ENCODE results near the gene CA9.

CA9 gene

DNA sequence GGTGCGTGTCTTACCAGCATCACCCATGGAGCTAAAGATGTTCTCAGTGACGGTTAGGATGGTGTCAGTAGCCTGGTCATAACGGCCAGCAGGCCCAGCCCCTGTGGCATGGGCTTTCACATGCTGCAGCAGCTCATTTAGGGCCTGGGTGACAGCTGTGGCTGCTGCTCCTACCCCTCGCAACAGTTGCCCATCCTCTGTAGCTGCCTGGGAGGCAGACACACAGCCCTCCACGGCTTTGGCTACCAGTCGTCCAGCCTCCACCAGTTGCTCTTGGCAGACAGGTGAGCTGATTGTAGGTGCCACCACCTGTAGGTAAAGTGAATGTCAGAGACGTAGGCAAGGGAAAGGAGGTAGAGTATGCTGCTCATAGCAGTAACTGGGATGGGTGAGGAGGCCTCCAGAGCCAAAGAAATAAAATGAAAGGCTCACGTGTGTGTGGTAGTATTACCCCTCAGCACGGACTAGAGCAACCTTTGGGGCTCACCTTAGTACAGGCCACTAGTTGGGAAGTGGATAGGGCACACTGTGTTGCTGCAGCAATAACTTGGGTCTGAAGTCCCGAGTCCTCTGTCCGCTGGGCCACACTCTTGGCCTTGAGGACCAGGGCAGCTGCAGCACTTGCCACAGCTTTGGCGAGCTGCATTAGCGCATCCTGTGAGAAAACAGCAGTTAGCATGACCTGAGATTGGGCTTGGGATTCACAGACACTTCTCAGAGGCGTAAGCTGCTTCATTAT lies 43.6 kb downstream of the CA9 start:
- no peak for DNase-seq (ENCODE audit: low read depth, low spot score)

DNA sequence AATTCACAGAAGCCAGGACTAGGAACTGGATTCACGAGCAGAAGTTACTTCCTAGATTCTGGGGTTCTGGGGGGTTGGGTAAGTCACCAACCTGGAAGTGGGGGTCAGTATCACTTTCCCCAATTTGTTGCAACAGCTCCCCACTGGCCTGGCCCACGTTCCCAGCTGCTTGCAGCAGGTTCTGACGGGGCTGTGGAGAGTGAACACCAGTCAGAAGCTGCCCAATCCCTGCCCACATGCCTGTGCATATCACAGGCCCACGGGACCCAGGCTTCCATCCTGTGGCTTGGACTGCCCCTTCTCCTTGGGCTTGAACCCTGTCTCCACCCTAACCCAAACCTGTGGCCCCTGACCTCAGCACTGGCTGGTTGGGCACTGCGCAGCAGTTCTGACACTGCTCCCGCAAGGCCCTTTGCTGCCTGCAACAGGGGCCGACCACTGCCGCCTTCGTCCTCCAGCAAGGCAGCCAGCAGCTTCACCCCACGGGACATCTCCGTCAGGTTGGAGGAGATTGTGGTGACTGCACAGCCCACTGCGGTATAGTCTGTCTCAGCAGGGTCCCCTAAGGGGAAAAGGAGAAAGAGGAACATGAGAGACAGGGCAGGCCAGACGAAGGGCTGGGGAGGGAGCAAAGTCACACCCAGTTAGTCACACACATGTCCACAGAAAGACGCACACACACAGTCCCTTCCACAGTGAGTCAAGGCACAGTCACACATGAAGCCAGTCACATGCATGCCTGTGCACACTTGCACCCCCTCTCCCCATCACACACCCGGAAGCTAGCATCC lies 45.2 kb downstream of the CA9 start:
- DNase-seq (ENCODE audit: low read depth, low spot score), result no peak

DNA sequence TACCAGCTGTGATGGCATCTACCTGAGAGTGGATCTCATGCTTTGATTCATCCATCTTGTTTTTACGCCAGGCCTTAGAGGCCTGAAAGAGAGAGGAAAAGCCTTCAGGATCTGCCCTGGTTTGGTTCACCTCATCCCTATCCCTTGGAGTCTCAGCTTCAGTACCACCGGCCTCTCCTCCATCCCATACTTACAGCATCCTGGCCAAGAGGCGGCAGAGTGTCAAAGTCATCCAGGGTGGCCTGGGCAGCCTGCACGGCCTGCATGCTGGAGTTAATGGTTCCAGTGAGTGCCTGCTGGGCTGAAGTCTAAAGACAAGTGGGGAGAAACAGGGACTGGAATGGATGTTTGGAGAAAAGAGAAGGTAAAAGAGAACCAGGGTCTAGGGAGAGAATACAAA lies 45.8 kb downstream of the CA9 start:
- DNase-seq (ENCODE audit: low read depth, low spot score), result no peak

DNA sequence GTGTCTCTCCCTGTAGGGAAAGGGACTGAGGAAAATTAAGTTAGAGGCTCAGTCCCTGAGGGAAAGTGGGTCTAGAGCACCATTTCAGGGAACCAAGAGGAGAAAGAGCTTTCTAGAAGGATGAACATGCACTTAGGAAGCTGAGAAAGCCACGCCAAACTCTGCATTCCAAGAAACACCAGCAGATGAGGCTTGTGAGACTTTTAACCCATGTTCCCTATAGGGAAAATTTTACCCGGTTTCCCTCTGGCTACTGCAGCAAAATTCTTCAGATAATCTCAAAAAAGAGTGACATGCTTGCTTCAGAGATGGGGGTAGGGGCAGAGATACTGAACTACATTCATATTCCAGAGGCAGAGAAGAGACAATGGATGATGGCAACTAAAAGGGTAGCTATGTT lies 49.7 kb downstream of the CA9 start:
- DNase-seq (ENCODE audit: low read depth, low spot score), result no peak

DNA sequence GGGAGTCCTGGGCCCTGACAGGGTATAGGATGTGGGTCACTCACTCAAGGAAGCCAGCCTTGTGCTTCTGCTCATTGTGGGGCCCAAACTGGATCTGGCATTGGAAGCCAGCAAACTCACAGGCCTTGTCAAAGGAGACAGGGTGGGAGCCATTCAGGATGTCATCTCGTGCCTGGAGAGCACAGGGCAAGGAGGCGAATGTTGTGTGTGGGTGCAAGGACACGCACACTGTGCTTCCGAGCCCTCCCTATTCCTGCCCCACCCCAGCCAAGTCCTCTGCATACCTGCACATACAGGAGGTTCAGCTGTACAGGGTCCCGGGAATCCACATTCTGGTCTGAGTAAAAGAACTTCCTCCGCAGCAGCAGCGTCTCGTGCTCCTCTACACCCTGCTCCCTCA lies 50.2 kb downstream of the CA9 start:
- DNase-seq (ENCODE audit: low read depth, low spot score), result no peak

DNA sequence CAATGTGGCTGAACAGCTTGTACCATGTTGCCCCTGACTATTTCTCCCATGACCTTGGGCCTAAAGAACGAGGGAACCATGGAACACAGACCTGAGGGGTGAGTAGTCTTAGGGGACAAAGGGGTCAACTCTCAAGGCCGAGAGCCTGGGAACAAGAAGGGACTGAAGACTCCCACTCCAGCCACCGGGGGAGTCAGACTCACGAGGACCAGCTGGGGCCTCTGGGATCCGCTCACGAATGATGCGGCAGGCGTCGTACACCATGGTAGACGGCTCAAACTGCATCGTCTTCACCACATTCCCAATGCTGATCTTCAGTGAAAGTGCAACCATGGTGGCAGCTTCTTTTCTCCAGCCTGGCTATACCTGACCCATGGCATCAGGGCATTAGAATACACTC lies 51.6 kb downstream of the CA9 start:
- no peak for DNase-seq (ENCODE audit: low read depth, low spot score)

DNA sequence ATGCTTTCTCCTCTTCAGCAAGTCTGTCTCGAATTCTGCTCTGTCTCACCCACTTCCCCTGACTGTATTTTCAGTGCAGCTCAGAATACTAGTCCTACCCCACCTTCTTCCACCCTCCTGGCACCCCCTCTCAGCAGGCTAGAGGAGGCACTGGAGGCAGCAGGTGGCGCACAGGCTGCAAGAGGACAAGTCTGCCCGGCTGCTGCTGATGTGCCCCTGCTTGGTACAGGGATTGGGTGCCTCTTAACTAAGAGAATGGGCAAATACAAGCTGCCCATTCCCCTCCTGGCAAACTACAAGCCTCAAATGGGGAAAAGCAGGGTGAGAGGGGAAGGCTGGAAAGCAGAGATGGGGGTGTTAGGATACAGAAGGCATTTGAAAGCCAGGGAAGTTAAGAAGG lies 53.2 kb downstream of the CA9 start:
- no peak for DNase-seq (ENCODE audit: low read depth, low spot score)

DNA sequence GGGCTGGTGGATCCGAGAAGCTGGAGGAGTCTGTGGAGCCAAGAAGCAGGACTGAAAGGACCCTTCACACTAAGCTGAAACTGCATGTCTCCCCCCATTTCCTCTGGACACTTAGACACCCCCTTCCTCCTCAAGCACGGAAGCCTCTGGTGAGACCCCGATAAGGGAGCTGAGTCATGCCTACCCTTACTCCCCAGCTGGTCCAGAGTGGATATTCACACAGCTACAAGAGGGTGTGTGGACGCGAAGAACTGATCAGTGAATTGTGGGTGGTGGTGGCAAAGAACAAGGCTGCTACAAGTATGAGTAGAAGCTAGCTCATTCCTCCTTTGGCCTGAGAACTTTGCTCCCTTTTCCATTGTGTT lies 53.9 kb downstream of the CA9 start:
- peak; percentile 29 for DNase-seq (ENCODE audit: low read depth, low spot score)

DNA sequence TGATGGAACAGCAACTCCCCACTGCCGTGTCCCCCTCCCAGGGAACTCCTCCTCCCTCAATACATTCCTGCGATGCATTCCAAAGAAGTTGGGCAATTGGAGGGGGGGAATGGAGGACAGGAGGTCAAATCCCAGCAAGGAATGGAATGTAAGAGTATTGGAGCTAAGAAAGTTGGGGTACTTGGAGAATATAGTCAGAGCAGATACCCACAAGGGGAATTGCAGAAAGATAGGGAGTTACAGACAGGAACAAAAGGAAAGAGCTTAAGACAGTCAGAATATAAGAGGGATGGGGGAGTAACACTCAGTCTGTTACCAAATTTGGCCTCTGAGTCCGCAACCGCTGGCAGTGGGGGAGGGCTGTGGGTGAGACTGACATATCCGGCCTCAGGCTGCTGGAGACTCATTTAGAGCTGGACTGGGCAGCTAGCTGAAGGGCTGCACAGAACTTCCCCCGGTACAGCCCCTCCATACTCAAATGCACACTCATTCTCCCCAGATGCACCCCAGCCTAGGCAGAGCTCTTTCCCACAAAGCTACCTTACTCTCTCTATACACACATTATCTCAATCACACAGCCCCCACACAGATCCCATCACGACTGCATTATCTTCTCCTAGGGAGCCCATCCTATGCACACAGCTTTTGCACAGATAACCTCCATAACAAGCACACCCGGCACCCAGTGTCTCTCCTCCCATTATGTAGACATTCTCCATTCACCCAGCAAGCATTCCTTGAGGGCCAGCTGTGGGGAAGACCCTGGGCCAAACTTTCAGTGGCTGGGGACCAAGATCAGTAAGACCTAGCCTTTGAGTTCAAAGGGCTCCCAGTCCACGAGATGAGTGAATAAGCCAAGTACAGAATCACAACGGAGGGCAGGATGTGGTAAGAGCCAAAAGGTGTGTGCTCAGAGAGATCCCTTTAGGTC lies 54.6 kb downstream of the CA9 start:
- peak; percentile 82 for DNase-seq (ENCODE audit: low read depth, low spot score)

DNA sequence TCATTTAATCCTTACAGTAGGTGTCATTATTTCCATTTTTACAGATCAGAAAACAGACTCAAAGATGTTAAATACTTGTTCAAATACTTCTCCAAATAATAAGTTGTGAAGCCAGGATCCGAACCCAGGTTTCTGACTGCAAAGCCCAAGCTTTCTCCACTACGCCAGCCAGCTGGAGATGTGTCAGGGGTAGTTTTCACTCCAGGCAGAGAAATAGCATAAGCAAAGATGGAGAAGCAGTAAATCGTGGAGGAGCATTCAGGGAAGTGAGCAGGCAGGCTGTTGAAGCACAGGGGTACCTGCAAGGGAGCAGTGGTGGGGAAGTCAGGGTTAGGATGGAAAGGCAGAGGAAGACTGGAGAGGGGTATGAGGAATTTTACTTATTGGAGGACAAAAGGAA lies 55.4 kb downstream of the CA9 start:
- no peak for DNase-seq (ENCODE audit: low read depth, low spot score)

DNA sequence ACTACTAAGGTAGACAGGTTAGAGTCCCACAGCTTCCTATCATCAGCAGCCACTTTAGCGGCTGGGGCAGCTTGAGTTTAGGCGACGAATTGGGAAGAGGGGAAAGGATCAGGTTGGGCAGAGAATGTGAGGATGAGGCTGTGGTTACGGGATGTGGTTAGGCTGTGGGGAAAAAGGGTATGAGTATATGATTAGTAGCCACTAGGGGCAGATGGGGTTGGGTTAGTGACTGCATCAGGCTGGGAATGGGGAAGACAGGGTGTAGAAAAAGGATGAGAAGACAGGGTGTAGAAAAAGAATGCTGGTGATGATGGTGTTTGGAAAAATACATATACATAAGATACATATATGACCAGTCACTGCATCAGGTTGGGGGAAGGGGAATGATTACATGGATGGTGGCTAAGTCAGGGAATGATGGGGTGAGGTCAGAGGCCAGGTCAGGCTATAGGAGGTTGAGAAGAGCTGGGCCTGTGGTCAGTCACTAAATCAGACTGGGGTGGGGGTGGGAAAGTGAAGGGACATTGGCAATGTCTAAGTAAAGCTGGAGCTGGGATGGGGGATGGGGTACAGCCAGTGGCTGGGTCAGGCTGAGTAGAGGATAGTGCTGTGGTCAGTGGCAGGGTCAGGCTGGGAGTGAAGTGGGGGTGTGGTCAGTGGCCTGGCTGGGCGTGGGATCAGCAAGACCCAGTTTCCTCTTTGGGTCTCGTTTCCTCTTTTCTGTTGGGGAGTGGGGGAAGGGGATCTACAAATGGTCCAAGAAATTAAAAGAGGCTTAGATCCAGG lies 56.2 kb downstream of the CA9 start:
- DNase-seq (ENCODE audit: low read depth, low spot score), result peak; percentile 75

DNA sequence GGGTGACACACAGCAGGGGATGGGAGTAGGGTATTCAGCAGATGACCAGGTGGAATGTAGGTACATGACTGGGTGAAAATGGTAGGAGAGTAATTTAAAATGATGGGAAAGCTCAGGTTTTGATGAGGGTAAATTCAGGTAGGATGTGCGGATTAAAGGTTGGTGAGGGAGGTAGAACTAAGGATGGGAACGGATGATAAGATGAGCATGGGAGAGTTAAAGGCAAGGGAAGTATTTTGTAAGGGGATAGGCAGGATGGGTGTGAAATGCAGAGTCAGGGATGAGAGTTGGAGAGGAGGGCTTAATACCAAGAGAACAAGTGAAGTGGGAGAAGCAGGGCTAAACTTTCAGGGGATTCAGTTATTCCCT lies 56.7 kb downstream of the CA9 start:
- no peak for DNase-seq (ENCODE audit: low read depth, low spot score)
